ENCODE measurements around the gene PLEKHG4B. TPM values are rescaled to one million over a fixed set of nuclear protein-coding genes. Genes with fewer than 3 reads are reported as not detected.
"Not testable (repeated sequence)": the region's sequence is repeated elsewhere in the genome, so short reads cannot be mapped to it uniquely, and the experiment has no call there.

The PLEKHG4B gene
- polyA plus RNA-seq, 1 donor from 2014 or later: 0.78 TPM

- no peaks in the 10 kb centered on the region for H3F3A ChIP-seq (ENCODE audit: insufficient read depth, low read length, poor library complexity, severe bottlenecking)
- no peaks in the 10 kb centered on the region for H3K36me3 ChIP-seq (ENCODE audit: insufficient read depth, low read length)
- H2AFZ ChIP-seq (ENCODE audit: low read depth, low read length): no peak overlapping the region
- no peaks in the 10 kb centered on the region for H4K20me1 ChIP-seq (ENCODE audit: insufficient read depth)
- H3K27ac ChIP-seq (ENCODE audit: low read length): no peak overlapping the region
- H3K4me2 ChIP-seq (ENCODE audit: low read length): no peak overlapping the region
- H3K9me2 ChIP-seq (ENCODE audit: insufficient read depth, low read length): no peaks in the 10 kb centered on the region
- H3K4me3 ChIP-seq (ENCODE audit: low read length): no peak overlapping the region
- H3K9me3 ChIP-seq (ENCODE audit: low read length): peaks cover 3% of the 10 kb centered on the region
- H3K9ac ChIP-seq (ENCODE audit: low read length): no peak overlapping the region
- TF ChIP-seq POLR2AphosphoS5 (IDR thresholded peaks at IDR 0.05): no peak
- TF ChIP-seq EZH2 (IDR thresholded peaks at IDR 0.05; ENCODE audit: borderline replicate concordance, insufficient read depth, low read length, poor library complexity, severe bottlenecking): no peak
- no peak for TF ChIP-seq REST (IDR thresholded peaks at IDR 0.05; ENCODE audit: borderline replicate concordance)
- no peak for TF ChIP-seq TAF1 (IDR thresholded peaks at IDR 0.05; ENCODE audit: low read depth)
- no peak for TF ChIP-seq MXI1 (conservative IDR thresholded peaks at IDR 0.05; ENCODE audit: poor library complexity, severe bottlenecking)
- no peak for TF ChIP-seq RAD21 (conservative IDR thresholded peaks at IDR 0.05)
- no peak for TF ChIP-seq SMC3 (conservative IDR thresholded peaks at IDR 0.05; ENCODE audit: poor library complexity)
- no peak for TF ChIP-seq EP300 (conservative IDR thresholded peaks at IDR 0.05; ENCODE audit: poor library complexity, severe bottlenecking)
- no peak for TF ChIP-seq CTCF (IDR thresholded peaks at IDR 0.05; ENCODE audit: poor library complexity, severe bottlenecking)
- H3K27me3 ChIP-seq (ENCODE audit: insufficient read depth, low read depth, low read length): peaks cover 43% of the 10 kb centered on the region
- no peaks in the 10 kb centered on the region for H3K79me2 ChIP-seq (replicated peaks; ENCODE audit: insufficient read depth, low read length)
Measured at GRCh38 chr5:54876-55569, 36.9 kb upstream of the PLEKHG4B start.

- H3K36me3 ChIP-seq (ENCODE audit: insufficient read depth, low read length): no peaks in the 10 kb centered on the region
- no peak overlapping the region for H3K4me3 ChIP-seq (ENCODE audit: low read length)
- no peaks in the 10 kb centered on the region for H3K9me3 ChIP-seq (ENCODE audit: low read length)
- H3K4me2 ChIP-seq (ENCODE audit: low read length): no peak overlapping the region
- peaks cover 26% of the 10 kb centered on the region for H3K27me3 ChIP-seq (ENCODE audit: insufficient read depth, low read depth, low read length)
- no peaks in the 10 kb centered on the region for H3K79me2 ChIP-seq (replicated peaks; ENCODE audit: insufficient read depth, low read length)
- H3K9me2 ChIP-seq (ENCODE audit: insufficient read depth, low read length): no peaks in the 10 kb centered on the region
- no peaks in the 10 kb centered on the region for H3F3A ChIP-seq (ENCODE audit: insufficient read depth, low read length, poor library complexity, severe bottlenecking)
- H4K20me1 ChIP-seq (ENCODE audit: insufficient read depth): no peaks in the 10 kb centered on the region
- no peak overlapping the region for H2AFZ ChIP-seq (ENCODE audit: low read depth, low read length)
- H3K9ac ChIP-seq (ENCODE audit: low read length): no peak overlapping the region
- H3K27ac ChIP-seq (ENCODE audit: low read length): no peak overlapping the region
- TF ChIP-seq REST (IDR thresholded peaks at IDR 0.05; ENCODE audit: borderline replicate concordance) (peak; percentile 37), SMC3 (conservative IDR thresholded peaks at IDR 0.05; ENCODE audit: poor library complexity) (no peak)
Measured at GRCh38 chr5:56561-57290, 35.2 kb upstream of the PLEKHG4B start.

- not testable (repeated sequence) for H3K27ac ChIP-seq (ENCODE audit: low read length); H3K9me2 ChIP-seq (ENCODE audit: insufficient read depth, low read length); H3K4me2 ChIP-seq (ENCODE audit: low read length); H4K20me1 ChIP-seq (ENCODE audit: insufficient read depth); H3K4me3 ChIP-seq (ENCODE audit: low read length); H3K9me3 ChIP-seq (ENCODE audit: low read length); H3K36me3 ChIP-seq (ENCODE audit: insufficient read depth, low read length); H3F3A ChIP-seq (ENCODE audit: insufficient read depth, low read length, poor library complexity, severe bottlenecking); H2AFZ ChIP-seq (ENCODE audit: low read depth, low read length); H3K9ac ChIP-seq (ENCODE audit: low read length); H3K27me3 ChIP-seq (ENCODE audit: insufficient read depth, low read depth, low read length); H3K79me2 ChIP-seq (replicated peaks; ENCODE audit: insufficient read depth, low read length)
Measured at GRCh38 chr5:60250-60649, 31.7 kb upstream of the PLEKHG4B start.
